Liver (tissue), 3 donors: ENCODE data around the gene STARD9.

Experiments used
- CTCF ChIP-seq: fragments of 150-350 bp; IDR thresholded peaks from 2 replicates; pipeline ENCODE4 v1.5.1; 2017; ENCODE audit warnings: improper control_type of control experiment, low read depth, low read length; ENCODE audit not compliant: missing input control
- EGR1 ChIP-seq, 2 donors: IDR thresholded peaks; 2 replicates each; pipeline ENCODE4 v1.6.1; 2016 to 2018; ENCODE audit warnings: antibody characterized with exemption in 2 of 2, low read depth in 2 of 2
- FOXA1 ChIP-seq: IDR thresholded peaks from 2 replicates; pipeline ENCODE4 v1.6.1; 2016; ENCODE audit warnings: antibody characterized with exemption
- JUND ChIP-seq, 2 donors: IDR thresholded peaks; 2 replicates each; pipeline ENCODE4 v1.6.1; 2016; ENCODE audit warnings: antibody characterized with exemption in 2 of 2
- RAD21 ChIP-seq, 2 donors: IDR thresholded peaks; 2 replicates each; pipeline ENCODE4 v1.6.1; 2016; ENCODE audit warnings: antibody characterized with exemption in 2 of 2, mild to moderate bottlenecking in 2 of 2
- ZBTB33 ChIP-seq: IDR thresholded peaks from 2 replicates; pipeline ENCODE4 v1.6.1; 2016; ENCODE audit warnings: antibody characterized with exemption
- donor health status: healthy.
- donor health status: healthy.

- TF ChIP-seq EGR1 (IDR thresholded peaks at IDR 0.05; ENCODE audit: low read depth in 2 of 2): no peak
- TF ChIP-seq CTCF: no peak
- TF ChIP-seq ZBTB33: no peak
- TF ChIP-seq FOXA1: no peak
- no peak for TF ChIP-seq RAD21 (IDR thresholded peaks at IDR 0.05)
- TF ChIP-seq JUND (IDR thresholded peaks at IDR 0.05): no peak
Measured at GRCh38 chr15:42705336-42705735, 129.9 kb downstream of the STARD9 start.
